PC-9 (cell line): Measurements from ENCODE around the gene PRELP. TPM values are rescaled to one million over a fixed set of nuclear protein-coding genes. Genes with fewer than 3 reads are reported as not detected.

Source experiments
- BruUV-seq: library from RNA; stranded (reverse); fragments of 400-500 nt; replicated peaks from 2 replicates; lab custom pipeline; 2021; lab: Mats Ljungman, UMichigan
- CTCF ChIA-PET: fragments of 300-600 bp; sonication (Branson Sonifier 250); formaldehyde crosslinking; loops from one replicate; lab custom pipeline; 2022; ENCODE audit warnings: antibody characterized with exemption; lab: Charles Lee
- POLR2A ChIA-PET: fragments of 300-600 bp; sonication (Branson Sonifier 250); formaldehyde crosslinking; loops from one replicate; lab custom pipeline; 2022; ENCODE audit warnings: antibody characterized with exemption; ENCODE audit not compliant: unreplicated experiment; lab: Charles Lee
- DNase-seq, 2 experiments: peaks; one replicate each; pipeline versions ENCODE4 v3.0.0 to v3.0.0-alpha.2; 2015 to 2022; ENCODE audit warnings: mixed read lengths in 1 of 2
- H2AFZ ChIP-seq: fragments of 200-600 bp; sonication (generic); 2 replicates; pipeline ENCODE4 v1.8.1; 2017; ENCODE audit warnings: antibody characterized with exemption
- H3F3A ChIP-seq: fragments of 200-600 bp; sonication (generic); 2 replicates; pipeline ENCODE4 v1.8.1; 2017; ENCODE audit warnings: antibody characterized with exemption, mild to moderate bottlenecking, low read depth; ENCODE audit not compliant: insufficient read depth
- H3K27ac ChIP-seq: fragments of 200-600 bp; sonication (generic); 2 replicates; pipeline ENCODE4 v1.6.1; 2016; ENCODE audit warnings: mixed run types
- H3K27me3 ChIP-seq: fragments of 200-600 bp; sonication (generic); 2 replicates; pipeline ENCODE4 v1.6.1; 2016; ENCODE audit warnings: low read depth, mixed run types; ENCODE audit not compliant: insufficient read depth
- H3K36me3 ChIP-seq: fragments of 200-600 bp; sonication (generic); 2 replicates; pipeline ENCODE4 v1.6.1; 2016; ENCODE audit warnings: low read depth, mixed run types
- H3K4me1 ChIP-seq: fragments of 200-600 bp; sonication (generic); replicated peaks from 2 replicates; pipeline ENCODE4 v1.6.1; 2016; ENCODE audit warnings: mixed run types; ENCODE audit not compliant: insufficient read depth
- H3K4me2 ChIP-seq: fragments of 200-600 bp; sonication (generic); 2 replicates; pipeline ENCODE4 v1.6.1; 2017; ENCODE audit warnings: mixed run types
- H3K4me3 ChIP-seq: fragments of 200-600 bp; sonication (generic); 2 replicates; pipeline ENCODE4 v1.6.1; 2016; ENCODE audit warnings: mixed run types
- H3K79me2 ChIP-seq: fragments of 200-600 bp; sonication (generic); 2 replicates; pipeline ENCODE4 v1.6.1; 2017; ENCODE audit warnings: low read depth, mixed run types
- H3K9me2 ChIP-seq: fragments of 200-600 bp; sonication (generic); 2 replicates; pipeline ENCODE4 v1.8.1; 2017; ENCODE audit warnings: mild to moderate bottlenecking; ENCODE audit not compliant: insufficient read depth
- H3K9me3 ChIP-seq: fragments of 200-600 bp; sonication (generic); 2 replicates; pipeline ENCODE4 v1.8.1; 2016; ENCODE audit warnings: low read depth; ENCODE audit not compliant: insufficient read depth
- H4K20me1 ChIP-seq: fragments of 200-600 bp; sonication (generic); 2 replicates; pipeline ENCODE4 v1.8.1; 2017; ENCODE audit not compliant: insufficient read depth
- CTCF ChIP-seq: fragments of 200-600 bp; sonication (generic); conservative IDR thresholded peaks from 2 replicates; pipeline ENCODE4 v1.6.1; 2017; ENCODE audit warnings: mixed run types, antibody characterized with exemption, mild to moderate bottlenecking, moderate library complexity
- EZH2 ChIP-seq: fragments of 200-600 bp; sonication (generic); IDR thresholded peaks from 2 replicates; pipeline ENCODE4 v1.8.0; 2017; ENCODE audit warnings: antibody characterized with exemption, low read depth
- intact Hi-C: fragments of 100-400 bp; cut with micrococcal nuclease; formaldehyde crosslinking; loops from one replicate; pipeline ENCODE4 v1.10.0; 2022; ENCODE audit not compliant: unreplicated experiment
- total RNA-seq: library from RNA; stranded (reverse); gene quantifications from 2 replicates; pipeline ENCODE4 v1.2.3, GENCODE V29; 2021

The PRELP gene
- total RNA-seq, 1 experiment from 2014 or later, result not detected

GRCh38 chr1:203486618-203487370 is 11.2 kb downstream of the PRELP start:
- TF ChIP-seq EZH2 (no peak), CTCF (no peak)
- peak overlapping the region; percentile 56; the same call in 1 of the 2 replicates for H3K4me3 ChIP-seq
- no peaks in the 10 kb centered on the region for H3K36me3 ChIP-seq
- POLR2A ChIA-PET, result no interaction called here
- CTCF ChIA-PET, result no interaction called here
- H3F3A ChIP-seq, result peaks cover 2% of the 10 kb centered on the region; the same call in 1 of the 2 replicates
- H3K9me2 ChIP-seq, result no peaks in the 10 kb centered on the region
- no peaks in the 10 kb centered on the region for H3K9me3 ChIP-seq
- peak overlapping the region; percentile 84; the same call in 1 of the 2 replicates for H2AFZ ChIP-seq
- H3K4me2 ChIP-seq, result peak overlapping the region; percentile 77
- H3K79me2 ChIP-seq, result no peaks in the 10 kb centered on the region
- intact Hi-C loops, result loop anchor here (1.0 to 5.0 kb wide), 3 partner anchors 146 to 216 kb away; no protein-coding TSS in a partner anchor
- H4K20me1 ChIP-seq, result no peaks in the 10 kb centered on the region
- peaks cover 4% of the 10 kb centered on the region for H3K4me1 ChIP-seq
- H3K27me3 ChIP-seq, result no peaks in the 10 kb centered on the region
- no peak for DNase-seq
- no TSS peak for BruUV-seq
- H3K27ac ChIP-seq, result no peak overlapping the region

- Histone ChIP-seq H4K20me1 (no peaks in the 10 kb centered on the region), H3K79me2 (no peaks in the 10 kb centered on the region), H2AFZ (no peak overlapping the region), H3K9me3 (no peaks in the 10 kb centered on the region), H3K27me3 (no peaks in the 10 kb centered on the region), H3F3A (no peaks in the 10 kb centered on the region), H3K36me3 (no peaks in the 10 kb centered on the region), H3K27ac (no peak overlapping the region), H3K4me3 (no peak overlapping the region), H3K4me1 (no peaks in the 10 kb centered on the region), H3K4me2 (no peak overlapping the region), H3K9me2 (no peaks in the 10 kb centered on the region)
- TF ChIP-seq EZH2 (no peak), CTCF (no peak)
- POLR2A ChIA-PET, result no interaction called here
- BruUV-seq, result no TSS peak
- intact Hi-C loops, result loop anchor here (5.0 kb wide), 1 partner anchor 214 kb away; no protein-coding TSS in a partner anchor
- CTCF ChIA-PET, result interaction anchor here (1.2 to 1.4 kb wide), 2 partner anchors 146 to 148 kb away, joined by 5 read pairs; no protein-coding TSS in a partner anchor
- no peak for DNase-seq
Measured at GRCh38 chr1:203488539-203488938, 12.9 kb downstream of the PRELP start.

GRCh38 chr1:203490607-203491006 is 15.0 kb downstream of the PRELP start:
- intact Hi-C loops, result no loop called here
- no peaks in the 10 kb centered on the region for H3K9me3 ChIP-seq
- CTCF ChIA-PET, result no interaction called here
- DNase-seq, result no peak
- H3K27ac ChIP-seq, result no peak overlapping the region
- H3F3A ChIP-seq, result no peaks in the 10 kb centered on the region
- no TSS peak for BruUV-seq
- no peaks in the 10 kb centered on the region for H3K79me2 ChIP-seq
- no peaks in the 10 kb centered on the region for H3K27me3 ChIP-seq
- POLR2A ChIA-PET, result no interaction called here
- no peak overlapping the region for H2AFZ ChIP-seq
- no peak overlapping the region for H3K4me2 ChIP-seq
- H3K4me3 ChIP-seq, result no peak overlapping the region
- H3K36me3 ChIP-seq, result no peaks in the 10 kb centered on the region
- TF ChIP-seq CTCF (no peak), EZH2 (no peak)
- H3K9me2 ChIP-seq, result no peaks in the 10 kb centered on the region
- H3K4me1 ChIP-seq, result no peaks in the 10 kb centered on the region
- no peaks in the 10 kb centered on the region for H4K20me1 ChIP-seq
